ENCODE data around the gene OSGEP.
A peak's percentile ranks its signal among the peaks of the same experiment; 100 is the strongest.

GRCh38 chr14:20454516-20455354, at the start of gene OSGEP, which contains the start of gene APEX1:
- TF ChIP-seq CTCF (IDR thresholded peaks at IDR 0.05) (peak in 1 of 6 experiments; percentile 27), POLR2AphosphoS5 (IDR thresholded peaks at IDR 0.05) (peak; percentile 84 to 87)
